Activated CD8-positive, alpha-beta memory T cell treated with anti-CD3 and anti-CD28 coated beads, Interleukin-2, amount 50 U/mL, for 4 hours (primary cell): Measurements from ENCODE around the gene DGKQ.

Source experiments
- DNase-seq: peaks from one replicate; pipeline ENCODE4 v3.0.0-alpha.2; 2020

The DGKQ gene

DNA sequence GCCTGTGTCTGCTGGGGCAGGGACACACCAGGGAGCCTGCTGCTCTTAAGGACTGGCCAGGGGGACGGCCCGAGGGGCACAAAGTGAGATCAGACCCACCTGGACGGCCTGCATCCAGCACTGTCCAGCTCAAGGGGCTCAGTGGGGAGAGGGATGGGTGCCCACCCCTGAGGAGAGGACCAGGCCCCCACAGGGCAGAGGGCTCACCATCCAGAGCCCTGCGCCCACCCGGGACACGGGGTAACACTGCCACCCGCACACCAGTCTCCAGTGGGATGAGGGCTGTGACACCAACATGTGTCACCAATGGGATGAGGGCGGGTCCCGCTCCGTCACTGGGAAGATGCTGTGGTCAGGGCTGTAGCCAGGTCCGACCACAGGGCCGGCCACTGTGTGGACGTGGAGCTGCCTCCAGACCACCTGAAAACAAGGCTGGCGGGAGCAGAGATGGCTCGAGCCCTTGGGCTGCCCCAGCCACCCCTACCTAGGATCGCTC is 13.2 kb downstream of the DGKQ start:
- DNase-seq: no peak

- no peak for DNase-seq
Measured at GRCh38 chr4:959338-960139, 13.8 kb downstream of the DGKQ start.

DNA sequence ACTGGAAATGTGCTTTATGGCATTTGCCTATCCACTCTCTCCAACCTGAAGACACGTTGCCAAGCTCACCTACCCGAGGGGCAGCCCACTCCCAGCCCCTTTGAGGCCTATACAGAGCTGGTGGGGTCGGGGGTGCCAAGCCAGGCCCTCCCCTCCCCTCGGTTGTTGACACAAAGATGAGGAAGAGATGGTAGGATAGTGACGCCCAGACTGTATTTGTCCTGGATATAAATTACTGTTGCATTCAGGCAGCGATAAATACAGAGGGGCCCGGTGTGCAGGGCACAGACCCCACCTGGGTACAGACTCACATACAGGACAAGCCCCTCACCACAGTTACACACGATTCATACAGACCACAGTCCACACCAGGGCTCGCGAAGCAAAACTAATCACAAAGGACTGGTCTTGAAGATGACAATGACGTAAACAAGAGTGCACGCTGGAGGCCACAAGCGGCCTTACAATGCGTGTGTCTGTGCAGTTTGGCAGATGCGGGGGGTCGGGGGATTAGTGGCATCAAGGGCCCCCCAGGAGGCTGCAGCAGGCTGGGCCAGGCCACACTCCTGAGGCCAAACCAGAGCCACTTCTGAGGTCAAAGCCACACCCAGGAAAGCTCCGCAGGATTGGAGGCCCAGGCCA is 14.6 kb downstream of the DGKQ start:
- no peak for DNase-seq

GRCh38 chr4:958314-958665 is 15.1 kb downstream of the DGKQ start:
- DNase-seq: no peak

GRCh38 chr4:957581-958313 is 15.6 kb downstream of the DGKQ start:
- no peak for DNase-seq

GRCh38 chr4:957231-957580 is 16.2 kb downstream of the DGKQ start:
- DNase-seq: no peak

GRCh38 chr4:956531-957230 is 16.7 kb downstream of the DGKQ start:
- no peak for DNase-seq

GRCh38 chr4:955931-956381 is 17.4 kb downstream of the DGKQ start:
- no peak for DNase-seq

DNA sequence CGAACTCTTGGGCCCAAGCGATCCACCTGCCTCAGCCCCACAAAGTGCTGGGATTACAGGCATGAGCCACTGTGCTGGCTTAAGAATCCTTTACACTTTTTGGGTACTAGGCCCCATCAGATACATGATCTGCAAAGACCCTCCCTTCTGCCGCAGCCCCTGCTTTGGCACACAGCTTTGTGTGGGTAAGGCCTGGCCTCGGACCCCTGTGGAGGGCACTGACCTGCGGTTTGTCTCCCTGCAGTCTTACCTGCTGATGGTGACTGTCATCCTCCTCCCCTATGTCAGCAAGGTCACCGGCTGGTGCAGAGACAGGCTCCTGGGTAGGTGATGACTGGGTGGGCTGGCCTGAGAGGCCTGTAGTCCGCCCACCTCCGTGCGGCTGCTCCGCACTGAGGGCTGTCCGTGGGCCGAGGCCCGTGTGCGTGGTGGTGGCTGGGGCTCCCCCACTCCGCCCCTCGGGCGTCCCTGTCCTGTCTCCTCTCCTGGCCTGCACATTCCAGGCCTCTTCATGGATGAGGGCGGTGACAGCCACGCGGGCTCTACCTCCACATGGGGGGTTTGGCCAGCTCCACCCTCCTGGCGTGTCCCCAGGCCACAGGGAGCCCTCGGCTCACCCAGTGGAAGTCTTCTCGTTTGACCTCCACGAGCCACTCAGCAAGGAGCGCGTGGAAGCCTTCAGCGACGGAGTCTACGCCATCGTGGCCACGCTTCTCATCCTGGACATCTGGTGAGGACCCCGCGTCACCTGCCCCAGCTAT is 18.0 kb downstream of the DGKQ start:
- no peak for DNase-seq

- no peak for DNase-seq
Measured at GRCh38 chr4:954211-955020, 19.0 kb downstream of the DGKQ start.

GRCh38 chr4:953574-953915 is 19.8 kb downstream of the DGKQ start:
- DNase-seq: no peak

GRCh38 chr4:952881-953573 is 20.3 kb downstream of the DGKQ start:
- no peak for DNase-seq

GRCh38 chr4:951594-952468 is 21.5 kb downstream of the DGKQ start:
- no peak for DNase-seq

DNA sequence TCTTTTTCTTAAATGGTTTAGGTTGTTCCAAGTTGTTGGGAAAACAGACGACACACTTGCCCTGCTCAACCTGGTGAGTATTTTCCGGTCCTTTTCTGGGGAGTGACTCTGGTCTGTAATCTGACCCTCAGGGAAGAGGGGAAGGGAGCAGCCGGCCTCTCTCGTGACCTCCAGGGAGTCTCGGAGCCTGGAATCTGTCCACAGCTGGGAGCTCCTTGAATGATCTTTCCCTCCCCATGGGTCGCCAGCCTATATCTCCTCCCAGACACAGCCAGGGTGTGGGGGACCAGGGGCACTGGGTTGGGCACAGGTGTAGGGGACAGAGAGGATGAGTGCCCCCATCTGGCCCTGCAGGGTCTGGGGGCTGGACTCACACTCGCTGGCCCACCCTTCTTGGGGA is 22.2 kb downstream of the DGKQ start:
- DNase-seq: no peak

GRCh38 chr4:950136-951020 is 23.0 kb downstream of the DGKQ start:
- DNase-seq: no peak

- no peak for DNase-seq
Measured at GRCh38 chr4:949656-950055, 23.7 kb downstream of the DGKQ start.

GRCh38 chr4:948936-949300 is 24.5 kb downstream of the DGKQ start:
- no peak for DNase-seq

GRCh38 chr4:948101-948935 is 25.1 kb downstream of the DGKQ start:
- no peak for DNase-seq
